Astrocyte of the spinal cord (primary cell): ENCODE measurements around the gene TCF12.
A peak's percentile ranks its signal among the peaks of the same experiment; 100 is the strongest.

ENCODE experiments used
- DNase-seq: peaks from one replicate; pipeline ENCODE4 v3.0.0; 2011; ENCODE audit warnings: low read depth, low spot score
- H3K4me3 ChIP-seq: 2 replicates; pipeline ENCODE4 v1.5.1; 2011; ENCODE audit warnings: low read depth, mild to moderate bottlenecking, low read length, moderate library complexity
- in situ Hi-C: cut with HindIII; loops from 2 replicates; pipeline ENCODE4 v1.10.0; 2017; ENCODE audit warnings: low sequenced_read_pairs
- TF ChIP-seq, protein P1 (sequence below): IDR thresholded peaks from 2 replicates; pipeline ENCODE4 v1.5.1; 2012; ENCODE audit warnings: low read depth, mild to moderate bottlenecking, low read length, inconsistent platforms

The TCF12 gene

DNA sequence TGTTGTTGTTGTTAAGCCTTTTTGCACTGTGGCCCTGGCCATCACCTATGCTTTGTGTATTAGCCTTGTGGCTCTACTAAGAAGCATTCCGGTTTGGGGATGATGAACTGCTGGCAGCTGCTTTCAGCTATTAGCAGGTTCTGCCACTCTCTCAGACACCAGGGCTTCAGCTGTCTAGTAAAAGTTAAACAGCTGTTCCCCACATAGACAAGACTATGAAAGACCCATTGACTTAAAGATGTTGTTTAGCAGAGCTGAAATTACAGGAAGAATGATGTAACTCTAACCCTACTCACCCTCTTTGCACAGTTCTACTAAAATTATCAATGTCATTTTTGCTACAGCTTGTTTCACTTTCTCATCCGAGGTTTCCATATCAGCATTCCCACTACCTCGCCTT lies 326.7 kb downstream of the TCF12 start:
- no peak for DNase-seq
- TF ChIP-seq, protein P1, sequence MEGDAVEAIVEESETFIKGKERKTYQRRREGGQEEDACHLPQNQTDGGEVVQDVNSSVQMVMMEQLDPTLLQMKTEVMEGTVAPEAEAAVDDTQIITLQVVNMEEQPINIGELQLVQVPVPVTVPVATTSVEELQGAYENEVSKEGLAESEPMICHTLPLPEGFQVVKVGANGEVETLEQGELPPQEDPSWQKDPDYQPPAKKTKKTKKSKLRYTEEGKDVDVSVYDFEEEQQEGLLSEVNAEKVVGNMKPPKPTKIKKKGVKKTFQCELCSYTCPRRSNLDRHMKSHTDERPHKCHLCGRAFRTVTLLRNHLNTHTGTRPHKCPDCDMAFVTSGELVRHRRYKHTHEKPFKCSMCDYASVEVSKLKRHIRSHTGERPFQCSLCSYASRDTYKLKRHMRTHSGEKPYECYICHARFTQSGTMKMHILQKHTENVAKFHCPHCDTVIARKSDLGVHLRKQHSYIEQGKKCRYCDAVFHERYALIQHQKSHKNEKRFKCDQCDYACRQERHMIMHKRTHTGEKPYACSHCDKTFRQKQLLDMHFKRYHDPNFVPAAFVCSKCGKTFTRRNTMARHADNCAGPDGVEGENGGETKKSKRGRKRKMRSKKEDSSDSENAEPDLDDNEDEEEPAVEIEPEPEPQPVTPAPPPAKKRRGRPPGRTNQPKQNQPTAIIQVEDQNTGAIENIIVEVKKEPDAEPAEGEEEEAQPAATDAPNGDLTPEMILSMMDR: no peak
- no peak overlapping the region for H3K4me3 ChIP-seq
- in situ Hi-C loops: no loop called here

DNA sequence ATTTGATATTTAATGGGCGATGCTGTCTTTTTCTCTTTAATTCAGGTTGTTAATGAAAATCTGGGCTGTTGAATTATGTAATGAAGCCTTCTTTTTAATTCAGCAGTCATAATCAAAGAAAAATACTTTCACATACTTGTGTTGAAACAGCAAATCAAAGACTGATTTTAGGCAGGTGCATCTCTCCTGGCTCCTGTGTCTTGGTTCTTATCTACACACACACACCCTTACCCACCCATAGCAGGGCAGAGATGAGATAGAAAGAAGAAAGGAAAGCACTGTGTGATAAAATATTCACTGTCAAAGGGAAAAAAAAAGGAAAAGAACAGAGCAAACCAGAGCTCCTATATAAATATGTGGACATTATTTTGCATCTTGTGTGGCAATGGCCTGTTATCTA lies 327.3 kb downstream of the TCF12 start:
- TF ChIP-seq, protein P1: no peak
- H3K4me3 ChIP-seq: no peak overlapping the region
- no peak for DNase-seq
- in situ Hi-C loops: no loop called here

DNA sequence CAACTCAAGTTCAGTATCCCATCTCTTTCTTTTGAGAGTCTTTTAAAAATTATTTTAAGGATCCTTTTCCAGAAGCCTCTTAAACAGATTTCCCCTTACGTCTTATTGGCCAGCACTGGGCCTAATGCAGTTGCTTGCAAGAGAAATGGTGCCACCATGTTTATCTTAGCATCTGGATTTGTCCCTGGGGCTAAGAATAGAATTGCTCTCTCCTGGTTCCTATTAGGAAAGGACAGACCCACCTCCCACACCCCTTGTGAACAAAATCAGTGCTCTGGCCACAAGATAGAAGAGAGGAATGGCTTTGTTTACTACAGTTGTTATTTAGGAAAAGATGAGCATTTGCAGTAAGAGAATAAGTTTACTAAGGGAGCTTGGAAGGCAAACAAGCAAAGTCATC lies 329.6 kb downstream of the TCF12 start:
- no peak overlapping the region for H3K4me3 ChIP-seq
- in situ Hi-C loops: no loop called here
- DNase-seq: no peak
- TF ChIP-seq, protein P1: no peak

DNA sequence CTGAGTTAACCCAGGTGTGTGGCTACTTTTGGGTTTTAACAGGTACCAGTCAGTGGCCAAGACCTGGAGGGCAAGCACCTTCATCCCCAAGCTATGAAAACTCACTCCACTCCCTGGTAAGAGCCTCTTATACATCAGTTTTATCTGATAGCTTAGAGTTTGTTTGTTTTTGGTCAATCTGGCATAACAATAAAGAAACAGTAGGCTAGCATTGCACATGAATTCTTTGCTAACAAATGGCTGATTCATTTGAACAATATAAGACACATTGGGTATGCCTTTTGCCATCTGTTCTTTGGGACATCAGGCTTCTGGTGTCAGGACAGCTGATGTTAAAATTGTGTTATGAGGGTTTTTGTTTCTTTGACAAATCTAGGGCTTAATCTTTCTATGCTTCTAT lies 332.9 kb downstream of the TCF12 start:
- TF ChIP-seq, protein P1: no peak
- DNase-seq: peak; percentile 29
- in situ Hi-C loops: no loop called here
- no peak overlapping the region for H3K4me3 ChIP-seq

DNA sequence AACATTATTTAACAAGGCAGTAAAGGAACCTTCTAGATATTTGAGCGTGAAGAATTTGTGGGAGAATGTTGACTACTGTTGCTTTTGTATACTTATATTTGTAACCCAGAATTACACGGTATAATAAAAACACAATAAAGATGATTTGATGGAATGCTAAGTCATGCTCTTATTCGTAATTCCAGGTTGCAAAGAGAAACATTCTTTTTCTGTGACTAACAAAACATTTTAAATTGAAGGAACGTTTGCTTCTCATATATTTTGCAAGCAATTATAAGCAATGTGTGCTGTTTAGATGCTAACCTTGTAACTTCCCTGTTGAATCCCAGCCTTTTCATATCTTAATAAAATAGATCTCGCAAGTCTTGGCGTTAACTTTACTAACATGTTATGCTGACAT lies 333.5 kb downstream of the TCF12 start:
- in situ Hi-C loops: no loop called here
- TF ChIP-seq, protein P1: no peak
- no peak overlapping the region for H3K4me3 ChIP-seq
- DNase-seq: peak; percentile 58

DNA sequence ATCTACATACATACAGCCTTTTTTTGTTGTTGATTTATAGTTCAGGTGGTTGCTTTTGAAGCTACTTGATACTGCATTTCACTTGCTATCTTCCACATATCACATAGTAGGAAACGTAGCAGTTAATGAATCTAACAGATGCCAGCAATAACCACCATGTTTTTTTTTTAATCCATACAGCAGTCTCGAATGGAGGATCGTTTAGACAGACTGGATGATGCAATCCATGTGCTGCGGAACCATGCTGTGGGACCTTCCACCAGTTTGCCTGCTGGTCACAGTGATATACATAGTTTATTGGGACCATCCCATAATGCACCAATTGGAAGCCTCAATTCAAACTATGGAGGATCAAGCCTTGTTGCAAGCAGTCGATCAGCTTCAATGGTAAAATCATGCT lies 334.6 kb downstream of the TCF12 start:
- H3K4me3 ChIP-seq: no peak overlapping the region
- DNase-seq: no peak
- TF ChIP-seq, protein P1: no peak
- in situ Hi-C loops: no loop called here

DNA sequence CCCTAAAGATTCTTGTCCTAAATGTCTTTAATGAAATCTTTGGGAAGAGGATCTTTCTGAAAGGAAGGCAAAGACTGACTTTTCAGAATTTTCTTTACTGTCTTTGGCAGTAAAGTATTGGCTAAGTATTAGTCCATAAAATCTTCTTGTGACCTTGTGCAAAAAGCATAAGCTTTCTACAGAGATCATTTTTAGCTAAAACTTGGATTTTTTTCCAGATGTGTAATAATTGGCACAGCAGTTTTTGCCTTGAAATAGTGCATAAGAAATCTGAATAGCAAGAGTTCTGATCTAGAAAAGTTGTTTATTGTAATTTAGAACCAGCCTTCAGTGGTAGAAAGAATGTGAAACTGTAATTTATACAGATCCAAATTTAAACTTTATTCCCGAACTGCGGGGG lies 335.1 kb downstream of the TCF12 start:
- H3K4me3 ChIP-seq: no peak overlapping the region
- TF ChIP-seq, protein P1: no peak
- in situ Hi-C loops: no loop called here
- DNase-seq: no peak
